ENCODE results near the gene CLNK.

The CLNK gene

DNA sequence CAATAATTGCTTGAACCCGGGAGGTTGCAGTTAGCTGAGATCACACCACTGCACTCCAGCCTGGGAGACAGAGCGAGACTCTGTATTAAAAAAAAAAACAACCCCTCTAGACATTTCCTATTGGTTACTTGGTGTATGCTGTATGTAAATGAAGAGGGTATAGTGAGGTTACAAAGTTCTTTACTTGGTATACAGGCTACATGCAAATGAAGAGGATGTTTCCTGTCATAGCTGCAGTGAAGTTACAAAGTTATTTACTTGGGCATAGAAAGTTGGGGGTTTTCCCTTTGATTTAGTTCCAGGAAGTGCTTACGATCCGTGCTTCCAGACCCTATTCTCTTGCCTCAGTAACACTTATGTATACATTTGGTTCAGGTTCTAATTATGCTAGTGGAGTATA lies 38.4 kb upstream of the CLNK start:
- Histone ChIP-seq H4K8ac (ENCODE audit: low read depth, low read length) (no peak overlapping the region), H3K27me3 (ENCODE audit: insufficient read depth, low read length, poor library complexity) (no peaks in the 10 kb centered on the region), H3K4me2 (ENCODE audit: low read length) (no peak overlapping the region), H3K27ac (ENCODE audit: low read depth, low read length) (no peak overlapping the region), H3K4ac (ENCODE audit: low read depth, low read length) (no peak overlapping the region), H3K23ac (ENCODE audit: low read length) (no peak overlapping the region), H2AK5ac (ENCODE audit: low read length) (no peak overlapping the region), H3K56ac (ENCODE audit: low read length) (no peak overlapping the region), H2BK15ac (replicated peaks; ENCODE audit: low read depth) (no peak overlapping the region), H4K5ac (ENCODE audit: low read length) (no peak overlapping the region), H2BK120ac (ENCODE audit: low read depth, low read length) (no peak overlapping the region), H3K36me3 (ENCODE audit: control insufficient read depth, insufficient read depth, low read length) (no peaks in the 10 kb centered on the region), H3K79me2 (ENCODE audit: control insufficient read depth, insufficient read depth, low read length) (no peaks in the 10 kb centered on the region), H3K79me1 (ENCODE audit: low read length) (no peaks in the 10 kb centered on the region), H3K4me1 (ENCODE audit: control insufficient read depth, low read depth, low read length) (no peaks in the 10 kb centered on the region), H3K4me3 (ENCODE audit: low read length) (no peak overlapping the region), H3K9ac (ENCODE audit: low read length) (no peak overlapping the region), H2BK5ac (ENCODE audit: low read length) (no peak overlapping the region), H3K18ac (ENCODE audit: low read length) (no peak overlapping the region)
- no peak for DNase-seq
- no CpG with 5 or more reads among the region's 4 CpGs for whole genome bisulfite sequencing (ENCODE audit: extremely low coverage, insufficient coverage, low lambda C conversion rate)

- Histone ChIP-seq H2BK5ac (ENCODE audit: low read length) (no peak overlapping the region), H3K9ac (ENCODE audit: low read length) (no peak overlapping the region), H3K79me1 (ENCODE audit: low read length) (no peaks in the 10 kb centered on the region), H3K18ac (ENCODE audit: low read length) (no peak overlapping the region), H3K4me2 (ENCODE audit: low read length) (no peak overlapping the region), H3K23ac (ENCODE audit: low read length) (no peak overlapping the region), H2AK5ac (ENCODE audit: low read length) (no peak overlapping the region), H3K4me1 (ENCODE audit: control insufficient read depth, low read depth, low read length) (no peaks in the 10 kb centered on the region), H2BK15ac (replicated peaks; ENCODE audit: low read depth) (no peak overlapping the region), H3K4ac (ENCODE audit: low read depth, low read length) (no peak overlapping the region), H3K36me3 (ENCODE audit: control insufficient read depth, insufficient read depth, low read length) (no peaks in the 10 kb centered on the region), H3K27ac (ENCODE audit: low read depth, low read length) (no peak overlapping the region), H2BK120ac (ENCODE audit: low read depth, low read length) (no peak overlapping the region), H3K56ac (ENCODE audit: low read length) (no peak overlapping the region), H4K8ac (ENCODE audit: low read depth, low read length) (no peak overlapping the region), H3K27me3 (ENCODE audit: insufficient read depth, low read length, poor library complexity) (no peaks in the 10 kb centered on the region), H4K5ac (ENCODE audit: low read length) (no peak overlapping the region), H3K79me2 (ENCODE audit: control insufficient read depth, insufficient read depth, low read length) (no peaks in the 10 kb centered on the region), H3K4me3 (ENCODE audit: low read length) (no peak overlapping the region)
- DNase-seq: no peak
- no CpG with 5 or more reads among the region's 4 CpGs for WGBS (ENCODE audit: extremely low coverage, insufficient coverage, low lambda C conversion rate)
These were observed 37.0 kb upstream of the CLNK start for GRCh38 chr4:10721616-10722015.

GRCh38 chr4:10716163-10716562 lies 31.6 kb upstream of the CLNK start:
- no CpG with 5 or more reads among the region's 2 CpGs for WGBS (ENCODE audit: extremely low coverage, insufficient coverage, low lambda C conversion rate)
- DNase-seq: no peak
- no peak overlapping the region for H3K27ac ChIP-seq (ENCODE audit: low read depth, low read length)

DNA sequence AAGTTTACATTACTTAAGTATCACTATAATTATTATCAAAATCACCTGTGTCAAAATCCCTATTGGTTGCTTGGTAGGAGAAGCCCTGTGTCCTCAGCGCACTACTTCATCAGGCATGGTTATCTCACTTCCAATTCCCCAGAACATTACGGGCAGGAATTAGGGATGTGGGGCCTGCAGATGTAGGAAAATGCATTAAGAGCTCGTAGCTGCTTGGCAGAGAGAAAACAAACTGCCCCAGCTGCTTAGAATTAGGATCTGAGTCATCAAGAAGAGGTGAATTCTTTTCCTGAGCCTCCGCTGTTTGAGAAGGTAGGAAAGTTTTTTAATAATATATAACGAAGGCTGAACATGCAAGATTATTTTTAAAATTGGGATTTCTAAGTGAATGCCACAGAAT lies 31.1 kb upstream of the CLNK start:
- Histone ChIP-seq H2BK5ac (ENCODE audit: low read length) (no peak overlapping the region), H3K36me3 (ENCODE audit: control insufficient read depth, insufficient read depth, low read length) (no peaks in the 10 kb centered on the region), H3K56ac (ENCODE audit: low read length) (no peak overlapping the region), H3K4me3 (ENCODE audit: low read length) (no peak overlapping the region), H3K27me3 (ENCODE audit: insufficient read depth, low read length, poor library complexity) (no peaks in the 10 kb centered on the region), H3K9ac (ENCODE audit: low read length) (no peak overlapping the region), H3K27ac (ENCODE audit: low read depth, low read length) (no peak overlapping the region), H3K18ac (ENCODE audit: low read length) (no peak overlapping the region), H2BK15ac (replicated peaks; ENCODE audit: low read depth) (no peak overlapping the region), H3K79me2 (ENCODE audit: control insufficient read depth, insufficient read depth, low read length) (no peaks in the 10 kb centered on the region), H4K8ac (ENCODE audit: low read depth, low read length) (no peak overlapping the region), H3K23ac (ENCODE audit: low read length) (no peak overlapping the region), H3K4me2 (ENCODE audit: low read length) (no peak overlapping the region), H3K79me1 (ENCODE audit: low read length) (no peaks in the 10 kb centered on the region), H4K5ac (ENCODE audit: low read length) (no peak overlapping the region), H3K4ac (ENCODE audit: low read depth, low read length) (no peak overlapping the region), H2AK5ac (ENCODE audit: low read length) (no peak overlapping the region), H2BK120ac (ENCODE audit: low read depth, low read length) (no peak overlapping the region), H3K4me1 (ENCODE audit: control insufficient read depth, low read depth, low read length) (no peaks in the 10 kb centered on the region)
- peak; percentile 67 for DNase-seq
- WGBS (ENCODE audit: extremely low coverage, insufficient coverage, low lambda C conversion rate): 100% methylated on average over 1 of the region's 5 CpGs

More at GRCh38 chr4:10716163-10716562, 31.6 kb upstream of the CLNK start:
- H3K36me3 ChIP-seq (ENCODE audit: control insufficient read depth, insufficient read depth, low read length): no peaks in the 10 kb centered on the region
- H3K56ac ChIP-seq (ENCODE audit: low read length): no peak overlapping the region
- no peak overlapping the region for H4K5ac ChIP-seq (ENCODE audit: low read length)
- no peaks in the 10 kb centered on the region for H3K79me1 ChIP-seq (ENCODE audit: low read length)
- no peak overlapping the region for H2BK5ac ChIP-seq (ENCODE audit: low read length)
- no peaks in the 10 kb centered on the region for H3K79me2 ChIP-seq (ENCODE audit: control insufficient read depth, insufficient read depth, low read length)
- no peak overlapping the region for H2BK15ac ChIP-seq (replicated peaks; ENCODE audit: low read depth)
- H2BK120ac ChIP-seq (ENCODE audit: low read depth, low read length): no peak overlapping the region
- H3K18ac ChIP-seq (ENCODE audit: low read length): no peak overlapping the region
- H3K27me3 ChIP-seq (ENCODE audit: insufficient read depth, low read length, poor library complexity): no peaks in the 10 kb centered on the region
- H3K23ac ChIP-seq (ENCODE audit: low read length): no peak overlapping the region
- H3K4me2 ChIP-seq (ENCODE audit: low read length): no peak overlapping the region
- H2AK5ac ChIP-seq (ENCODE audit: low read length): no peak overlapping the region
- H3K4me3 ChIP-seq (ENCODE audit: low read length): no peak overlapping the region
- H3K9ac ChIP-seq (ENCODE audit: low read length): no peak overlapping the region
- H4K8ac ChIP-seq (ENCODE audit: low read depth, low read length): no peak overlapping the region
- no peak overlapping the region for H3K4ac ChIP-seq (ENCODE audit: low read depth, low read length)
- no peaks in the 10 kb centered on the region for H3K4me1 ChIP-seq (ENCODE audit: control insufficient read depth, low read depth, low read length)

- WGBS (ENCODE audit: extremely low coverage, insufficient coverage, low lambda C conversion rate): no CpG with 5 or more reads among the region's 4 CpGs
These were observed 30.6 kb upstream of the CLNK start for GRCh38 chr4:10715135-10715534.

DNA sequence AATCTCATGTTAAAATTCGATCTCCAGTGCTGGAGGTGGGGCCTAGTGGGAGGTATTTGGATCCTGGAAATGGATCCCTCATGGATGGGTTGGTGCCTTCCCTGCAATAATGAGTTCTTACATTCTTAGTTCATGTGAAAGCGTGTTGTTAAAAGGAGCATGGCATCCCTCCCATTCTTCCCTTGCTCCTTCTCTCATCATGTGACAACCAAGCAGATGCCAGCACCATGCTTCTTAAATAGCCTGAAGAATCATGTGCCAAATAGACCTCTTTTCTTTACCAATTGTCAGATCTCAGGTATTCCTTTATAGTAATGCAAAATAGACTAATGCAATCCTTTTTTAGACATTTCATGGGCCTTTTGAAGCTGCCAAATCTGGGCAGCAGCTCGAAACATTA lies 29.0 kb upstream of the CLNK start:
- Histone ChIP-seq H3K23ac (ENCODE audit: low read length) (no peak overlapping the region), H3K4me3 (ENCODE audit: low read length) (no peak overlapping the region), H3K79me2 (ENCODE audit: control insufficient read depth, insufficient read depth, low read length) (no peaks in the 10 kb centered on the region), H2AK5ac (ENCODE audit: low read length) (no peak overlapping the region), H3K36me3 (ENCODE audit: control insufficient read depth, insufficient read depth, low read length) (no peaks in the 10 kb centered on the region), H3K79me1 (ENCODE audit: low read length) (no peaks in the 10 kb centered on the region), H3K4me2 (ENCODE audit: low read length) (no peak overlapping the region), H3K9ac (ENCODE audit: low read length) (no peak overlapping the region), H3K18ac (ENCODE audit: low read length) (no peak overlapping the region), H3K56ac (ENCODE audit: low read length) (no peak overlapping the region), H3K27me3 (ENCODE audit: insufficient read depth, low read length, poor library complexity) (no peaks in the 10 kb centered on the region), H2BK15ac (replicated peaks; ENCODE audit: low read depth) (no peak overlapping the region), H4K8ac (ENCODE audit: low read depth, low read length) (no peak overlapping the region), H2BK120ac (ENCODE audit: low read depth, low read length) (no peak overlapping the region), H3K4me1 (ENCODE audit: control insufficient read depth, low read depth, low read length) (no peaks in the 10 kb centered on the region), H3K27ac (ENCODE audit: low read depth, low read length) (no peak overlapping the region), H3K4ac (ENCODE audit: low read depth, low read length) (no peak overlapping the region), H4K5ac (ENCODE audit: low read length) (no peak overlapping the region), H2BK5ac (ENCODE audit: low read length) (no peak overlapping the region)
- no CpG with 5 or more reads among the region's 3 CpGs for WGBS (ENCODE audit: extremely low coverage, insufficient coverage, low lambda C conversion rate)
- no peak for DNase-seq

More at GRCh38 chr4:10715135-10715534, 30.6 kb upstream of the CLNK start:
- no peak overlapping the region for H3K27ac ChIP-seq (ENCODE audit: low read depth, low read length)
- no peak overlapping the region for H2BK120ac ChIP-seq (ENCODE audit: low read depth, low read length)
- no peak overlapping the region for H3K9ac ChIP-seq (ENCODE audit: low read length)
- no peak overlapping the region for H4K8ac ChIP-seq (ENCODE audit: low read depth, low read length)
- H3K4me1 ChIP-seq (ENCODE audit: control insufficient read depth, low read depth, low read length): no peaks in the 10 kb centered on the region
- H2BK5ac ChIP-seq (ENCODE audit: low read length): no peak overlapping the region
- H3K4ac ChIP-seq (ENCODE audit: low read depth, low read length): no peak overlapping the region
- no peak overlapping the region for H2BK15ac ChIP-seq (replicated peaks; ENCODE audit: low read depth)
- H3K36me3 ChIP-seq (ENCODE audit: control insufficient read depth, insufficient read depth, low read length): no peaks in the 10 kb centered on the region
- H3K4me2 ChIP-seq (ENCODE audit: low read length): no peak overlapping the region
- H3K56ac ChIP-seq (ENCODE audit: low read length): no peak overlapping the region
- no peak overlapping the region for H3K4me3 ChIP-seq (ENCODE audit: low read length)
- DNase-seq: no peak
- H3K27me3 ChIP-seq (ENCODE audit: insufficient read depth, low read length, poor library complexity): no peaks in the 10 kb centered on the region
- H3K18ac ChIP-seq (ENCODE audit: low read length): peak overlapping the region; percentile 39
- H4K5ac ChIP-seq (ENCODE audit: low read length): no peak overlapping the region
- no peaks in the 10 kb centered on the region for H3K79me2 ChIP-seq (ENCODE audit: control insufficient read depth, insufficient read depth, low read length)
- no peaks in the 10 kb centered on the region for H3K79me1 ChIP-seq (ENCODE audit: low read length)
- H2AK5ac ChIP-seq (ENCODE audit: low read length): no peak overlapping the region
- no peak overlapping the region for H3K23ac ChIP-seq (ENCODE audit: low read length)

All from mesendoderm (in vitro differentiated cells).